Activated CD4-positive, alpha-beta memory T cell treated with anti-CD3 and anti-CD28 coated beads for 36 hours (primary cell): ENCODE measurements around the gene TOMM40L. TPM values are rescaled to one million over a fixed set of nuclear protein-coding genes. Genes with fewer than 3 reads are reported as not detected.

Experiments
- microRNA-seq: library from miRNA; unstranded; fragments of <30 nt; microRNA quantifications from one replicate; pipeline ENCODE4 v1.2.0, GENCODE V29; 2022; ENCODE audit warnings: borderline number of aligned reads, borderline microRNAs expressed, borderline replicate concordance
- total RNA-seq, 2 experiments: library from RNA; stranded (reverse); gene quantifications; one replicate each; pipeline ENCODE4 v1.2.3, GENCODE V29; 2021

The TOMM40L gene
- total RNA-seq, 2 experiments from 2014 or later: 14.8 to 15.4 TPM

Small RNA genes within 50 kb of the gene (microRNA-seq; reads per million reads assigned to microRNA genes)
- not detected for gene MIR5187

Other genes starting within 250 kb of the TOMM40L start
- gene F11R, start 204.9 kb upstream of the TOMM40L start, total RNA-seq: 10 to 100 TPM; 21.3 to 25.3 TPM
- gene TSTD1, start 187.1 kb upstream of the TOMM40L start, total RNA-seq: 10 to 100 TPM; 70.2 to 77.7 TPM
- 10 to 100 TPM; 43.4 to 43.7 TPM for gene USF1, start 180.1 kb upstream of the TOMM40L start, total RNA-seq
- gene ARHGAP30, start 156.2 kb upstream of the TOMM40L start, total RNA-seq: 100 to 1,000 TPM; 171 to 178 TPM
- under 1 TPM in 1 of 2 experiments, not detected in 1; 0.05 TPM for gene NECTIN4, start 136.5 kb upstream of the TOMM40L start, total RNA-seq
- gene KLHDC9, start 127.7 kb upstream of the TOMM40L start, total RNA-seq: 1 to 10 TPM; 1.2 to 1.6 TPM
- 100 to 1,000 TPM; 152 to 155 TPM for gene PFDN2, start 108.0 kb upstream of the TOMM40L start, total RNA-seq
- 10 to 100 TPM; 65.2 to 66.5 TPM for gene NIT1, start 108.0 kb upstream of the TOMM40L start, total RNA-seq
- 10 to 100 TPM; 35.0 to 40.2 TPM for gene DEDD, start 93.4 kb upstream of the TOMM40L start, total RNA-seq
- gene UFC1, start 72.1 kb upstream of the TOMM40L start, total RNA-seq: 10 to 100 TPM; 87.7 to 91.0 TPM
- gene USP21, start 66.6 kb upstream of the TOMM40L start, total RNA-seq: 10 to 100 TPM; 25.4 to 28.6 TPM
- gene PPOX, start 59.6 kb upstream of the TOMM40L start, total RNA-seq: 10 to 100 TPM; 27.0 to 30.7 TPM
- gene B4GALT3, start 48.6 kb upstream of the TOMM40L start, total RNA-seq: 10 to 100 TPM; 46.3 to 50.9 TPM
- gene ADAMTS4, start 27.0 kb upstream of the TOMM40L start, total RNA-seq: 1 to 10 TPM; 2.3 to 3.0 TPM
- gene NDUFS2, start 23.7 kb upstream of the TOMM40L start, total RNA-seq: 100 to 1,000 TPM in 1 of 2 experiments, 10 to 100 TPM in 1; 98.3 to 103 TPM
- 1 to 10 TPM in 1 of 2 experiments, under 1 TPM in 1; 0.99 to 2.0 TPM for gene FCER1G, start 10.8 kb upstream of the TOMM40L start, total RNA-seq
- not detected for gene APOA2, start 2.4 kb upstream of the TOMM40L start, total RNA-seq
- gene NR1I3, start 12.1 kb downstream of the TOMM40L start, total RNA-seq: not detected
- under 1 TPM in 1 of 2 experiments, not detected in 1; 0.22 TPM for gene PCP4L1, start 32.7 kb downstream of the TOMM40L start, total RNA-seq
- gene MPZ, start 83.9 kb downstream of the TOMM40L start, total RNA-seq: 1 to 10 TPM; 3.7 to 5.8 TPM
- gene SDHC, start 88.3 kb downstream of the TOMM40L start, total RNA-seq: 100 to 1,000 TPM; 212 to 215 TPM
- under 1 TPM in 1 of 2 experiments, not detected in 1; 0.29 TPM for gene CFAP126, start 141.8 kb downstream of the TOMM40L start, total RNA-seq